Kidney capillary endothelial cell (primary cell): Measurements from ENCODE around the gene FGF14.

Experiments used
- DNase-seq: peaks from one replicate; pipeline ENCODE4 v3.0.0-alpha.2; 2018; ENCODE audit warnings: low spot score

FGF14 gene

DNA sequence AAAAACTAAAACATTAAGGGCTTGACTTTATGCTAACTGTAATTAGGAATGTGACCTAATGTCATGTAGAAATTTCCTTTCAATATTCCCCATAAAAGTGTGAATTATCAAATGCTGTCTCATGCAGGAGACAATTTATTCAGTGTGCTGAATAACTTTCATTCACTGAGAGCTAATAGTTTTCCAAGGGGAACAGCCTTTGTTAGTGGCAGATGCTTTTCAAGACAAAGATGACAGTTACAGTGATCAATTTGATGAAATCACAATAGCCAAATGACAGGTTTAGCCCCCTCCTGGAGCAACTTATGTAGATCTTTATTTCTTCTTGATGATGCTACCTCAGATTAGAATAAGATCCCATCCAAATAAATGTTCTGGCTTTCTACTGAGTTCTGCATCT is 673.8 kb downstream of the FGF14 start:
- no peak for DNase-seq

DNA sequence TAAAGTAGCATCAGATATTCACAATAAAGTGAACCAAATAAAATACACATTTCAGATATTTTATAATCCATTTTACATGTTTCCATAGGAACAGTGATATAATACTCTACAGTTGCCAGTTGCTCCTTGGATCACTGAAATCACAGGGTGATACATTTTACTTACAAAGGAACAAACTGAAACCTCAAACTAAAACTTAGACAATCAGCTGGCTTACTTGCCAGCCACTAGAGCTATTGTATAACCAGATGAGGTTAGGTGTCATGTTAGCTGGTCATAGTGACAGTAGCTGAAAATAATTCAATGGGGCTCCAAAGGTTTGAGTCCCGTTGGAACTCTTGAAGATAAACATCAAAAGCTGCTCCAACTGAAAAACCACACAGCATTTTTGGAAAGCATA is 674.7 kb downstream of the FGF14 start:
- no peak for DNase-seq

DNA sequence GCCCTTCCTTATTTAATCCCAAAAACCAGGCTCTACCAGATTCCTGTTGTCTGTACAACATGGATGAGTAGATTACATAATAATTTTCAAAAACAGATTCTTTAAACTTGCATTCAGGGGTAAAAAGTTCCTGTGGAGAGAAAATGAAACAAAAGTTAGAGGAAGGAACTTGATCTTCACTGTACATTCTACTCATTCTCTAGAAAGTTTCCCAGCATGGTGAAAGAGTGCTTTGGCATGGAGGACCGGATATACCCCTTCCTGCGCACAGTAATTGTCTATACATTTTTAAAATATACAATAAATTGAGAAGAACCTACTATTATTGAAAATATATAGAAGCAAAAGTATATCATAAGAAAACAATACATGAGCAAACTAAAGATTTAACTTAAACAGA is 675.2 kb downstream of the FGF14 start:
- DNase-seq = no peak

DNA sequence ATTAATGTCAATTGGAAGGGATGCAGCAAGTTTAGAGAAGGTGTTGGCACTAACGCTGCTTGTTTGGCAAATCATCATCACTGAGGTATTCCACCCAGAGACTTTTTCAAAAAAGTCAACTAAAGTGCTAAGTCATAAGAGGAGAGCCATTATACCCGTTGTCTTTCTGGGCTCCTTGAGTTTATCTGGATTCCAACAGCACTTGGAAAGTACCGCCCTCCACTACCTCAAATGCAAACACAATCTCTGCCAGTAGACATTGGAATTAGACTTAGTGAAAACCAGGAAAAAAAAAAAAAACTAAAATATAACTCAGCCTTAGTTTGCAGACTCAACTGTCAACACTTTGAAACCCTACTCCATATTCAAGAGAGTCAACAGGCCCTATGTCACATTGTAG is 683.4 kb downstream of the FGF14 start:
- DNase-seq = no peak

DNA sequence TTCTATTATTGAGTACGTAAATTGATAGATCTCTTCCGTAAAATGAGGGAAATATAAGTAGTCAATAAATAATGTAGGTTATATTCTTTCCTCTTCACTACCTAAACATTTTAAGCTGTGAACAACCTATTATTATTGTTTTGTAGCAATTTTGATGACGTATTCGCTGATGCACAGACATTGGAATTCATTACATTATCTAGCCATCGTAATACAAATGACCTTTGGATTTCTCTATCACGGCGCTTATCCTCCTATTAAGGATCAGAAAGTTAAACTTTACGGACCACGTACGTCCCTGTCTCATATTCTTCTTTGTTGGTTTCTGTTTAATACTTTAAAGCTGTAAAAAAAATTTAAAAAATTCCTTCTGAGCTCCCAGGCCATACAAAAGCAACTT is 684.5 kb downstream of the FGF14 start:
- no peak for DNase-seq

DNA sequence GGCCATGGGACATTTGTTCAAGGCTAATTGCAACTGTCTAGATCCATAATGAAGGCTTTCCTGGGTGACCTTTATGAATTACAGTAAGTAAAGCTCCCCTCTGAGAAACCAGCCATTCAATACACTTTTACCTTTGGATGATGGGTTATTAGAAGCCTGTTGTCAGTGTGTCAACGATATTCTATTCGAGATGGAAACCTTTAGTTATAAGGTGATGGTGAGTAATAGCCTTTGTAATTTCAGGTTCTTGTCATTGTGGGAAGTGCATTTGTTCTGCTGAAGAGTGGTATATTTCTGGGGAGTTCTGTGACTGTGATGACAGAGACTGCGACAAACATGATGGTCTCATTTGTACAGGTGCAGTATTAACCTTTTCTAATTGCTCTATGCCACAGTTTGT is 687.7 kb downstream of the FGF14 start:
- DNase-seq = no peak

DNA sequence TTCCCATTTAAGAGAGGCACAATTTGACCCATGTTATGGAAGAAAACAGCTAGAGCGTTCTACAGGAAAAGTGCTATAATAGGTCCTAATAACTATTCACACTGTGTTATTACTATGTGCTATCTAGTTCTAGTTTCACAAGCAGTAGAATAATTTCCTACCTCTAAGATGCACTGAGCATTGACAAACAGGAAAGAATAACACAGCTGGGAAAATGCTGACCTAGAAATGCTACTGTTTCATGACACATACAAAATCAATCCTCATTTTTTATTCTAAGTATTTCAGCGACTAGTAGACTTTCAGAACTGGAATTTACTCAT is 689.9 kb downstream of the FGF14 start:
- DNase-seq = no peak

DNA sequence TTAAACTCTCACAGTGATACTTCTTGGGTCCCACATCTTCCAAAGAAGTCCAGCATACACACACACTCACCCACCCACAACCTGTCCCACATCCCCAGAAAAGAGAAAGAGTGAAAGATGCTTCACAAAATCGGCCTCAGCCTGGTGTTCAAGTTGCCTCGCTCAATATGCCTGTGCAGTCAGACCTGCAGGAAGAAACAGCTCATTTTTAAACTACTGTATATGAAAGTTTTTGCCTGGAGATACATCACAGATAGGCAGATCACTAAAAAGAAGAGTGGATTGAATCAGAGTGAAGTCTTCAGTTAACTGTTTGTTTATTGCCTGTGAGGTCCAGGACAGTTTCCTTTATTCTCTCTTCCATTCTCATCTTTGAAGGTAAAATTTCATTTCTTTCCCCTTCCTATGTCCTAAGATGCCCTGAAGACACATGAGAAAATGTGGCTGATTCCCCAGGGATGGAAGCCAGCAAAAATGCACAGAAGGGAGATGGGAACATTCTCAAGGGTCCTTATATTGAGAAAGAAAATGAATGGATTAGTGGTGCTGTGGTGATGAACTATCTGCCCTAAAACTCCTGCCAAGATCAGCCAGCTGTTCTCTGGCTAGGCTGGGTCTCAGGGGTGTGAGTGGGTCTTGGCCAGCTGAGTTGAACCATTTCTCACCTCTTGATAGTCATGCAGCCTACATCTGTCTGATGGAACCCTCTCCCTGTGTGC is 690.4 kb downstream of the FGF14 start:
- DNase-seq = no peak

DNA sequence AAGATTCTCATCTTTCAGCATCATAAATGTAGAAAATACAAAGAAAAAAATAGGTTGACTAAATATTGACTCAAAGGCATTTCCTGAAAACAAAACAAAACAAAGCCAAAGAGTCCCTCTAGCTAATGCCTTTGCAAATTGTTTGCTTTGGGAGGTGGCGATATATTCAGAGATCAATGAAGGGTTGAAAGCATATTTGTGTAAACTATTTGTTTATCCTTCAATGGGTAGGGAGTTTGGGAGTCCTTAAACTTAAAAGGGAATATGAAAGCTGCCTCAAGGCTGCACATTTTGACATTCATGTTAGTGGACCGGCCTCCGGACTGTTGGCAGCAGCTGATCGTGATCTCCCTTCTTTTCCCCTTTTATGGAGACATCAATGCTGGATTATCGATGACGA is 691.9 kb downstream of the FGF14 start:
- no peak for DNase-seq

DNA sequence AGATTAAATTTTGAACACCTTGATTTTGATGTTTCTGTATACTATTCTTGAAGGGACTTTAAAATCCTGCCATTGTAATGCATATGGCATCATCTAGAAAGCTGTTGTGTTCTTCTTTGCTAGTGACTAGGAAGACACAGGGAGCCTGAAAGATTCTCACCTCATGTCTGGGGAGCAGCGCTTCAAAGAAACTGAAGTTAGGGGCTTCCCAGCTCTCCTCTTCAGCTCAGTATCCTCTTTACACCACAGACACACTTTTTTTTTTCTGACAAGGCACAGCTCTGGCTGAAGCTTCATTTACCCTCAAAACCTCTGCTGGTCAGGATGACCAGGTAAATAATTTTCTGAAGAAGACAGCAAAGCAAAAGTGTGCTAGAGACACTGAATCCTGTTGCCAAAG is 693.7 kb downstream of the FGF14 start:
- DNase-seq = no peak

DNA sequence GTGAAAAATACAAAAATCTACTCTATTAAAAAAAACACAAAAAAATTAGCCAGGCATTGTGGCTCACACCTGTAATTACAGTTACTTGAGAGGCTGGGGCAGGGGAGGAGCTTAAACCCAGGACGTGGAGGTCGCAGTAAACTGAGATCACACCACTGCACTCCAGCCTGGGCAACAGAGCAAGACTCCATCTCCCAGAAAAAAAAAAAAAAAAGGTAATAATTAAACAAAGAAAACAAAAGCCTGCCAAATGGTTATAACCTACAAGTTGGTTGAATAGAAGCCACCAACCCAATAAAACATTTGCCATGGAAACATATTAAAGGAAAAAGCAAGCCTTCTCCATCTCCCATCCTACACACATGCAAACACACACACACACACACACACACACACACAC is 694.2 kb downstream of the FGF14 start:
- no peak for DNase-seq

DNA sequence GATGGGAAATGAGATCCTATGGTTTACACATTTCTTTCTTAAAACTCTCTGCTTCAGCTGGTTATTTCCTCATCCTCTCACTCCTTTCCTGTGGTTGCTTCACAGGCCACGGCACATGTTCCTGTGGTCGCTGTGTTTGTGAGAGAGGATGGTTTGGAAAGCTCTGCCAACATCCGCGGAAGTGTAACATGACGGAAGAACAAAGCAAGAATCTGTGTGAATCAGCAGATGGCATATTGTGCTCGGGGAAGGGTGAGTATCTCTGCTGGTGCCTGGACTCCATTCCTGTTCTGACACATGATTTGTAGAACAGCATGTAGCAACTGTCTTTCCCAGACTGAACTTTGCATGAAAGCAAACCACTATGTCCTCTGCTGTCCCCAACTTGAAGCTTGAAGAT is 695.2 kb downstream of the FGF14 start:
- no peak for DNase-seq

DNA sequence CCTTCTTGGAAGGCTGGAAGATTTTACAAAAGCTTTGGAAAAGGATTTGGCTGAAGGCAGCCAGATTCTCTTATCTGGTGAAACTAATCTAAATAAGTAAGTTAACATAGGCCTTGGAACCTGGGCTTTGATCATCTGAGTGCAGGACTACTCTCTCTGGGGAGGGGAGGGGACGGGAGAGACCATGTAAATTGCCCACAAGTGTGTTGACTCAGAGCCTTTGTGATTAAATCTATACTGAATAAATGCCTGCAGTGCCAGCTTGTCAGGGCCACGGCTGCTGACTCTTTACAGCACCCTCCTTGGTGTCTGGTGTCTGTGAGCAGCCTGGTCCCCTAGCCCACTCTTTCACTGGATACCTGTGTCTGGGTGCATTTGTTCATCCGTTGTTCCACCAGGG is 698.0 kb downstream of the FGF14 start:
- DNase-seq = no peak

DNA sequence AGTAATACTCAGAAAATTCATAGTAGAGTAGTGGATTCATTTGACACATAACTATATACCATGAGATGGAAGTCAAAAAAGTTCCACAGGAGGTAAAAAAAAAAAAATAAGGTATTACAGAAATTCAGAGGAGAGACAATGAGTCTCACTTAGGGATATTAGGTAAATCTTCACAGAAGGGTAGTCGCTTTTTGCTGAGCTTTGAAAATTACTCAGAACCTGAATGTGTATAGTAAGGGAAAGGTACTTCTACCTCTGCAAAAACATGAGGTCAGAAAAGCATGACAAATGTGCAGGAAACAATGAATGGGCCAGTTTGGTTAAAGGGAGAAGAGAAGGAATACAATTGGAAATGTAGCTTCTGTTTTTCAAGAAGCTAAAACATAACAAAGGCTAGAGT is 698.8 kb downstream of the FGF14 start:
- DNase-seq = no peak

DNA sequence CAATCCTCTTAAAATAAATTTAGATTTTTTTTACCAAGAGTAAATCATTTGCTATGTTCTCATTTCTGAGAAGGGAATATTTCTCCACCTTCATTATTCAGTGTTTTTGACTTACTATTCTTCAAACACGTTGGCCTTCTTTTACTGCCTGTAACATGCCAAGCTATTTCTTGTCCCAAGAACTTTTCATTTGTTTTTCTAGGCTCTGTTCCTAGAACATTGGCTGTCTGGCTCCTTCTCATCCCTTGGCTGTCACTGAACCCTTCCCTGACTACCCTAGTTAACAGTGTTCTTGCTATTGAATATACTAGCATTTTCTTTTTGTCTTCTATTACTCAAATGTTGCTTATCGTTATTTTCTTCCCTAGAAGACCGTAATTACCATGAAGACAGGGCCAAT is 701.2 kb downstream of the FGF14 start:
- DNase-seq = no peak

DNA sequence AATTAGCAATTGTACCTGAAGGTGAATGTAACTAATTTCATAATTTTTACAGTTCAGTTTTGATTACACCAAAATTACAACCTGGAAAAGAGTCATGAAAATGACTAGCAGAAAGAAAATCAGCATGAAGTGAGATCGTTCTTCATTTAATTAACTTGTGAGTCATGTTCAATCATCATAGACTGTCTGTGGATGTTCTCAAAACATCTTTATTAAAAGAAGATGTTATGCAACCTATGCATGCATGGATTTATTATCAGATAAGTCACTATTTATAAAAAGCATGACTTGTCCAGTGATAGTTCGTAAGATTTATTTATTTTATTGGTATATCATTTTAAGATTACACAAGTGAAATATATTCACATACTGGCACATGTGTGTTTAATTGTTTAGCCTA is 703.4 kb downstream of the FGF14 start:
- DNase-seq = no peak

DNA sequence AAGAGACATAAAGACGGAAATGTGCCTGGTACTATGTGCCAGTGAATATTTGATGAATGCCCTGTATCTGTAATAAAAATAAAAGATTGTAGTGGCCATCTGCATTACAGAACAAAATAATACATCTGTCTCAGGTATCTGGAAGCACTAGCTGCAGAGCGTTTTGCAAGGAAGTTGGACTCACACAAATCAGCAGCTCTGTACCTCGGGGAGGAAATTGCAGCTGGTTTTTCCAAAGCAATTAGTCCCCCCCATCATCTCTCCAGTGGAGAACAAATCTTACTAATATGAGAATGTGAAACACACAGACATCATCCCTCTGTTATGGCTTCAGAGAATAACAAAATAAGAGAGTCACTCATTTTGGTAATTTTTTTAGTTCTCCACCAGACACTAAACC is 704.1 kb downstream of the FGF14 start:
- DNase-seq = no peak

DNA sequence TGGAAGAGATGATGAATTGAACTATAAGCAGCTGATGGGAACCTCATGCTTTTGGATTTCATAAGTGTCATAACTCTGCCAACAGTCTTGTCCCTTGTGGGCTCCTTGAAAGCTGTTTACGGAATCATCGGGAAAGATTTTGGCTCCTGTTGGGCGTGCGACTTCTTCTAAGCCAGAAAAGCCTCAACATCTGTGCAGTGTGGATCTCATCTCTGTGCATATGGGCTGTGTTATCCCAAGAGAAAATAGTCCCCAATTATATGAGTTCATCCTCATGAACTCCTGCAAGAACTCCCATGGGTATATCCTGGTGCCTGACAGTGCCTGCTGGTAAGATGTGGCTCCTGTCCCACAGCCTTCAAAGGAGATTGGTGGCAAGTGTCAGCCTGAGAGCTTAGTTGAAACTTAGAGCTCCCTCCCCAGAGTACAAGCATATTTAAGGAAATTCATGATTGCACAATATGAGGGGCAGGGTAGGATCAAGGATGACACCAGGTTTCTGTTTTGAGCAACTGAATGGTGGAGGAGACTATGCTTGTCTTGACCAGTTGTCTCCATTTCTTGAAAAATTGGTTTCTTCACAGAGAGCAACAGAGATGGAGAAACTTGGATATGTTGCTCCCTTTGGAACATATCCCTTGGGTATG is 705.9 kb downstream of the FGF14 start:
- no peak for DNase-seq

DNA sequence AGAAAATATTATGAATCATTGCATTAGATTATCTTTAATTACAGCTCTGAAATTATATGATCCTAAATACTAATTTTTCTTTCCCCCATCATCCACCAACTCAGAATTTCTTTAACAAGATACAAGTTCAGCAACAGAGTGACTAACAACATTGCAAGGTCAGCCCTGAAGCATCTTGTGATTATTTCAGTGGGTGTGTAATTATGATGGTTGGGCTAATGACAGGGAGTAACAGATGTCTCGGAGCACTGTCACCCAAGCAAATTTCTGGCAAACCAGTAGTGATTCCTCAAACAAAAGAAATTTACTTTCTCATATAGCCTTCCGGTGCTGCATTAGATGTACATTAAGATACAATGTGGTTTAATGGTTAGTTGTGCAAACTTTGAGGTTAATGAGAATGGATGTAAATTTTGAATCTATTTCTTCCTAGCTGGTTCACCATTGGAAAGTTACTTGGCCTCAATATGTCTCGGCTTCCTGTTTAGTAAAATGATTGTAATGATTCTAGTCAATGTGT is 710.4 kb downstream of the FGF14 start:
- DNase-seq = no peak

DNA sequence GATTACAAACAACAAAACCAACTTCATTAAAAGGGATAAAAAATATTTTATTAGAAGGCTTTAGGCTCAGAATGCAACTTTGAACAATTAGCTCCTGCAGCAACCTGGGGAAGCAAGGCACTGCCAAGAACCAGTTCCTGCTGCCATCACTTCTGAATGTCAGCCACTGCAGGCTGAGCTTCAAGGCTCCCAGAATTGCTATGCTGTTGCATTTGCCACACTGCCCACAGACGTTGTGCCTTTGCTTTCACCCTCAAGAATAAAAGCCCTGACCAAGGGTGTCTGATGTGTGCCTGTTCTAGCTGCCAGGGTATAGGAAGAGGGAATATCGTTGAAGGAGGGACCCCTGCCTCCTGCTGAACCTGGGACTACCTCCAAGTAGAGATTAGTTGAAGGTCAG is 711.0 kb downstream of the FGF14 start:
- DNase-seq = no peak

DNA sequence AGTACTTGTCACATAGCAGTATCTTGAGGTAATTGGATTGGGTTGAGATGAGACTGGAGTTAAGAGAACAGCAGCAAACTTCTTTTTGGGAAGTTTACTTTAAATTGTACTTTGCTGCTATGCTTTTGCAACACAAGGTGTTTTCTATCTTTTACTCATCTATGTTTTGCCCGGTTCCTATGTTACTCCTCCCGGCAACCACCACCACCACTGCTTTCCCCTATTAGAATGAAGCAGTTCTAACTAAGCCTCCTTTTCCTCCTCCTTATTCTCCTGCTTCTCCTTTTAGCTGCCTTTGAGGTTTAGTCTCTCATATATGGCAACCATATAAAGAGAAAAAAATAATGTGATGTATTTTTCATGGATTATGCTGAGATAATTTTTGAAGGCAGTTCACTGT is 715.8 kb downstream of the FGF14 start:
- no peak for DNase-seq

DNA sequence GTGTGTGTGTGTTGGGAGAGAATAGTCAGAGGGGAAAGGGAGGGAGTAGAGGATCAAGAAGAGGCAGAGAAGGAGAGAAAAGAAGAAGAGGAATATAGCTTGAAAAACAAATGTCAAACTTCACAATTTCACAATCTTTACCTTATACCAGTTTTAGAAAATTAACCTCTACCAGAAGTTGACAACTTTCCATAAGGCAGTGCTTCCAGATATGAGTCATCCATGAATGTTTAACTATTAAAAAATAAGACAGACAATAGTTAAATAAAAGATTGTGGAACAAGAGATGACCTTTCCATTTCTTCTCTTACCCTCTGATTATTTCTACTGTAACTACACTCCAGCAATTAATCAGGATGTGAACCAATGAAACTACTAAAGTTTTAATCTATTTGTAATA is 720.0 kb downstream of the FGF14 start:
- no peak for DNase-seq

DNA sequence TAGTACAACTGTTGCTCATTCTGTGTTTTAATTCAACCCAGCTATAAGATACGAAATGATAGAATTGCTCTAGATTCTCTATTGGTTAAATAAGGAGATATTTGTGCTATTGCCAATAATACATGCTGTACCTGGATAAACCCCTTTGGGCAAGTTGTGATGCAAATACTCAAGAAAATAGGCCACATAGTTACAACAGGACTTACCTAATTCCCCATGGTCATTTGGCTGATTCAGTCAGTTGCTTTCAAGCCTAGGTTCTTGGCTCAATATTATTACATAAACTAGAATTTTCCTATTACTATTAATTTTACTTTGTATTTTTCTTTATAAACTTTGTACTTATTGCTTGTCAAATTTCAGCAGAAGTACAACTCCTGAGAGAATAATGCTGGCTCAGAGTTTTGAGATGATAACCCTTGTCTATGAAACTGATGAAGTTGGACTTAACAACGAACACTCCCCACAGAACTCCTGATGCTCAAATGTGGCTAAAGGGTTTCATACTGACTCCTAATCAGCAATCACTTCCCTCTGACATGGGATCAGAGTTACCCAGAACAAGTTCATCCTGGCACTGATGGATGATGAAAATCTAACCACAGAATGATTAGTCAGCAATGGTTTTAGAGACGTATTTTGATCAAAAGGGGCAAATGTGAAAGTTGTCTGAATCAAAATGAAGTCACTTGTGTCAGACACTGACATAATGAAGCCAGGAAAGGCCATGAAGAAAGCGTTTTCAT is 728.3 kb downstream of the FGF14 start:
- DNase-seq = no peak
